Neural progenitor cell (in vitro differentiated cells): ENCODE measurements around the gene DMXL2. TPM values are rescaled to one million over a fixed set of nuclear protein-coding genes. Genes with fewer than 3 reads are reported as not detected.

Experiments used
- DNase-seq: peaks from one replicate; pipeline ENCODE4 v3.0.0-alpha.2; 2016; ENCODE audit warnings: low spot score
- H2AFZ ChIP-seq: fragments of 200-600 bp; sonication (generic); replicated peaks from 2 replicates; pipeline ENCODE4 v1.6.1; 2016; ENCODE audit warnings: antibody characterized with exemption
- H3F3A ChIP-seq: fragments of 200-600 bp; sonication (generic); 2 replicates; pipeline ENCODE4 v1.6.1; 2016; ENCODE audit warnings: antibody characterized with exemption, low read depth
- H3K27ac ChIP-seq: fragments of 200-600 bp; sonication (generic); 2 replicates; pipeline ENCODE4 v1.5.1; 2016; ENCODE audit warnings: mild to moderate bottlenecking
- H3K27me3 ChIP-seq: fragments of 200-600 bp; sonication (generic); 2 replicates; pipeline ENCODE4 v1.6.1; 2016; ENCODE audit warnings: mild to moderate bottlenecking, moderate library complexity
- H3K36me3 ChIP-seq: fragments of 200-600 bp; sonication (generic); 2 replicates; pipeline ENCODE4 v1.5.1; 2016
- H3K4me1 ChIP-seq: fragments of 200-600 bp; sonication (generic); 2 replicates; pipeline ENCODE4 v1.6.1; 2016; ENCODE audit warnings: mixed run types
- H3K4me2 ChIP-seq: fragments of 200-600 bp; sonication (generic); 2 replicates; pipeline ENCODE4 v1.6.1; 2016
- H3K4me3 ChIP-seq: fragments of 200-600 bp; sonication (generic); 2 replicates; pipeline ENCODE4 v1.5.1; 2016
- H3K79me2 ChIP-seq: fragments of 200-600 bp; sonication (generic); 2 replicates; pipeline ENCODE4 v1.6.1; 2016; ENCODE audit warnings: low read depth
- H3K9ac ChIP-seq: fragments of 200-600 bp; sonication (generic); 2 replicates; pipeline ENCODE4 v1.6.1; 2016
- H3K9me3 ChIP-seq: fragments of 200-600 bp; sonication (generic); 2 replicates; pipeline ENCODE4 v1.5.1; 2016; ENCODE audit warnings: low read depth
- H4K20me1 ChIP-seq: fragments of 200-600 bp; sonication (generic); 2 replicates; pipeline ENCODE4 v1.6.1; 2016; ENCODE audit warnings: low read depth
- H3K27ac Mint-ChIP-seq: 3 replicates; pipeline ENCODE4 v1.8.0; 2021; ENCODE audit warnings: mixed read lengths
- H3K27me3 Mint-ChIP-seq: 2 replicates; pipeline ENCODE4 v1.8.0; 2022; ENCODE audit warnings: low read depth, mild to moderate bottlenecking, inconsistent platforms, moderate library complexity, mixed read lengths; ENCODE audit not compliant: insufficient read depth
- H3K36me3 Mint-ChIP-seq: 3 replicates; pipeline ENCODE4 v1.8.0; 2021; ENCODE audit warnings: mixed read lengths
- H3K4me1 Mint-ChIP-seq: 3 replicates; pipeline ENCODE4 v1.8.0; 2021; ENCODE audit warnings: mixed read lengths
- H3K4me3 Mint-ChIP-seq: 3 replicates; pipeline ENCODE4 v1.8.0; 2021; ENCODE audit warnings: mild to moderate bottlenecking, moderate library complexity, mixed read lengths
- H3K9me3 Mint-ChIP-seq: 3 replicates; pipeline ENCODE4 v1.8.0; 2020; ENCODE audit warnings: mixed read lengths
- EZH2 ChIP-seq: fragments of 200-600 bp; sonication (generic); IDR thresholded peaks from 2 replicates; pipeline ENCODE4 v1.6.1; 2017; ENCODE audit warnings: antibody characterized with exemption, mild to moderate bottlenecking, moderate library complexity
- EZH2phosphoT487 ChIP-seq: fragments of 200-600 bp; sonication (generic); IDR thresholded peaks from 2 replicates; pipeline ENCODE4 v1.6.1; 2017; ENCODE audit warnings: antibody characterized with exemption
- total RNA-seq: library from RNA; depleted of rRNA; stranded (reverse); fragments of >200 nt; gene quantifications from 2 replicates; pipeline ENCODE4 v1.2.3, GENCODE V29; 2015; ENCODE audit warnings: low replicate concordance
- TF ChIP-seq, protein P1 (sequence below): fragments of 200-600 bp; sonication (generic); IDR thresholded peaks from 2 replicates; pipeline ENCODE4 v1.5.1; 2017; ENCODE audit warnings: antibody characterized with exemption, mild to moderate bottlenecking

Gene DMXL2
- total RNA-seq, 1 donor from 2014 or later, result 124 TPM

DNA sequence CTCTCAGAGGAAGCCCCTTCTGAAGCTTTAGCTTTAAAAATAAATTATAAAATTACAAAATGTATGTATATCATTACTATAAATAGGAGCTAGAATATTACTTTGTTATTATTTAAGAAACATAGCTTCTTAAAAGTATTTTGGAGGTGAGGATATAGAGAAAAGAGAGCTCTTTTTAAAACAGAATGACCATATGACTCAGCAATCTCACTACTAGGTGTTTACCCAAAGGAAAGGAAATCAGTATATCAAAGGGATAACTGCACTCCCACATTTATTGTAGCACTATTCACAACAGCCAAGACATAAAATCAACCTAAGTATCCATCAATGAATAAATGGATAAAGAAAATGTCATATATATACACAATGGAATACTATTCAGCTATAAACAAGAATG, 119.6 kb downstream of the DMXL2 start:
- Histone ChIP-seq H3K9me3 (no peaks in the 10 kb centered on the region), H3K9ac (no peak overlapping the region), H4K20me1 (no peaks in the 10 kb centered on the region), H3K27me3 (no peaks in the 10 kb centered on the region), H3K27ac (no peak overlapping the region), H3F3A (no peaks in the 10 kb centered on the region), H2AFZ (no peak overlapping the region), H3K36me3 (no peaks in the 10 kb centered on the region), H3K4me1 (no peaks in the 10 kb centered on the region), H3K4me2 (no peak overlapping the region), H3K79me2 (no peaks in the 10 kb centered on the region), H3K4me3 (no peak overlapping the region)
- Mint-ChIP-seq H3K36me3 (peaks cover 23% of the 10 kb centered on the region), H3K4me3 (no peak overlapping the region), H3K27me3 (no peaks in the 10 kb centered on the region), H3K4me1 (no peaks in the 10 kb centered on the region), H3K9me3 (no peaks in the 10 kb centered on the region), H3K27ac (no peak overlapping the region)
- TF ChIP-seq EZH2phosphoT487 (no peak), EZH2 (no peak)
- TF ChIP-seq, protein P1, sequence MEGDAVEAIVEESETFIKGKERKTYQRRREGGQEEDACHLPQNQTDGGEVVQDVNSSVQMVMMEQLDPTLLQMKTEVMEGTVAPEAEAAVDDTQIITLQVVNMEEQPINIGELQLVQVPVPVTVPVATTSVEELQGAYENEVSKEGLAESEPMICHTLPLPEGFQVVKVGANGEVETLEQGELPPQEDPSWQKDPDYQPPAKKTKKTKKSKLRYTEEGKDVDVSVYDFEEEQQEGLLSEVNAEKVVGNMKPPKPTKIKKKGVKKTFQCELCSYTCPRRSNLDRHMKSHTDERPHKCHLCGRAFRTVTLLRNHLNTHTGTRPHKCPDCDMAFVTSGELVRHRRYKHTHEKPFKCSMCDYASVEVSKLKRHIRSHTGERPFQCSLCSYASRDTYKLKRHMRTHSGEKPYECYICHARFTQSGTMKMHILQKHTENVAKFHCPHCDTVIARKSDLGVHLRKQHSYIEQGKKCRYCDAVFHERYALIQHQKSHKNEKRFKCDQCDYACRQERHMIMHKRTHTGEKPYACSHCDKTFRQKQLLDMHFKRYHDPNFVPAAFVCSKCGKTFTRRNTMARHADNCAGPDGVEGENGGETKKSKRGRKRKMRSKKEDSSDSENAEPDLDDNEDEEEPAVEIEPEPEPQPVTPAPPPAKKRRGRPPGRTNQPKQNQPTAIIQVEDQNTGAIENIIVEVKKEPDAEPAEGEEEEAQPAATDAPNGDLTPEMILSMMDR, result no peak
- DNase-seq, result no peak

DNA sequence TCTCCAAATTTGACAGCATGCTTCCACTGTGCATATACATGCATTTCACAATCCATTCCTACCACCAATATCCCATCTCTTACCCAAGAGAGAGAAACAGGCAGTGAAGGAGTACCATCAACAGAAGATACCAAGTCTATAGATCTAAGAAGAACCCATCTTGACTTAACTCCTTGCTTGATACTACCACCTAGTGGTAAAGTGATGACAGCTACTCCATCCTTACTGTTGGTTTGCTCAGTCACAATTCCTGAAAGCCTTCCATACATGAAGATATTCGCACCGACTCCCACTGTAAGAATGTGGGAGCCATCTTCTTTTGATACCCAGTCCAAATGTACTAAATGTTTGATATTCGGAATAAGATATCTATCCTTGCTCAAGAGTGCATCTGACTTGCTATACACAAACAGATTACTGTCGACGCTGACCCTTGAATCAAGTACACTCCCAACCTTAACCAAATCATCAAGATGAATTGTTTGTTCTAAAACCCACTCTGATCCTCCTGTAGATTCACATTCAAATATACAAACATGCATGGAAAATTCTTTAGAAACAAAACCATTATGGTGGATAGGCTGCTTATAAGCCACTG, 123.1 kb downstream of the DMXL2 start:
- Histone ChIP-seq H3K27ac (no peak overlapping the region), H3K4me2 (no peak overlapping the region), H3K4me3 (no peak overlapping the region), H4K20me1 (no peaks in the 10 kb centered on the region), H3K36me3 (no peaks in the 10 kb centered on the region), H2AFZ (no peak overlapping the region), H3K4me1 (no peaks in the 10 kb centered on the region), H3K79me2 (no peaks in the 10 kb centered on the region), H3F3A (no peaks in the 10 kb centered on the region), H3K27me3 (no peaks in the 10 kb centered on the region), H3K9me3 (no peaks in the 10 kb centered on the region), H3K9ac (no peak overlapping the region)
- no peak for TF ChIP-seq EZH2phosphoT487
- TF ChIP-seq, protein P1, result peak; percentile 68
- no peak overlapping the region for H3K27ac Mint-ChIP-seq
- H3K4me1 Mint-ChIP-seq, result no peaks in the 10 kb centered on the region
- H3K27me3 Mint-ChIP-seq, result no peaks in the 10 kb centered on the region
- H3K4me3 Mint-ChIP-seq, result no peak overlapping the region
- no peaks in the 10 kb centered on the region for H3K9me3 Mint-ChIP-seq
- H3K36me3 Mint-ChIP-seq, result peaks cover 24% of the 10 kb centered on the region
- DNase-seq, result peak; percentile 49

DNA sequence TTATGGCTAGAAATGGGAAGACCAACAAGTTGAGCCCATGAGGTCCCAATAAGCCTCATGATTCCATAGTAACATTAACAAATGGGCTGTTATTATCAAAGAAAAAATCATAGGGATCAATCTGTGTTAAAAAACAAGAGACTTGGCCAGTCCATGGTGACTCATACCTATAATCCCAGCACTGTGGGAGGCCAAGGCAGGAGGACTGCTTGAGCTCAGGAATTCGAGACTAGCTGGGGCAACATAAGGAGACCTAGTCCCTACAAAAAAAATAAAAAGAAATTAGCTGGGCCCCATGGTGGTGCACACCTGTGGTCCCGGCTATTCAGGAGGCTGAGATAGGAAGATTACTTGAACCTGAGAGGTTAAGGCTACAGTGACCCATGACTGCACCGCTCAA, 124.8 kb downstream of the DMXL2 start:
- Histone ChIP-seq H3K4me3 (no peak overlapping the region), H3K9me3 (no peaks in the 10 kb centered on the region), H3F3A (no peaks in the 10 kb centered on the region), H3K4me1 (no peaks in the 10 kb centered on the region), H3K79me2 (no peaks in the 10 kb centered on the region), H3K27ac (no peak overlapping the region), H3K36me3 (no peaks in the 10 kb centered on the region), H3K9ac (no peak overlapping the region), H3K4me2 (no peak overlapping the region), H4K20me1 (no peaks in the 10 kb centered on the region), H3K27me3 (no peaks in the 10 kb centered on the region), H2AFZ (no peak overlapping the region)
- DNase-seq, result no peak
- Mint-ChIP-seq H3K27me3 (no peaks in the 10 kb centered on the region), H3K4me1 (no peaks in the 10 kb centered on the region), H3K4me3 (no peak overlapping the region), H3K9me3 (no peaks in the 10 kb centered on the region), H3K27ac (no peak overlapping the region), H3K36me3 (peaks cover 24% of the 10 kb centered on the region)
- TF ChIP-seq EZH2phosphoT487 (no peak), EZH2 (no peak)
- TF ChIP-seq, protein P1, result no peak
